Activated T-helper 2 cell treated with anti-CD3 and anti-CD28 coated beads, Interferon-gamma antibody, Interleukin-2, Interleukin-4, amounts not matched to agents 10 μg/mL and 5 μg/mL and 100 μg/mL, durations not matched to agents 14 hours and 24 hours and 36 hours (primary cell): ENCODE results near the gene C6orf163. TPM values are rescaled to one million over a fixed set of nuclear protein-coding genes. Genes with fewer than 3 reads are reported as not detected.

ENCODE experiments used
- DNase-seq: peaks from one replicate; pipeline ENCODE4 v3.0.0; 2021; ENCODE audit warnings: low spot score
- H3K27ac Mint-ChIP-seq: one replicate; pipeline ENCODE4 v1.8.0; 2021; ENCODE audit warnings: mixed read lengths
- H3K27me3 Mint-ChIP-seq: one replicate; pipeline ENCODE4 v1.8.0; 2021; ENCODE audit warnings: low read depth, mixed read lengths
- H3K36me3 Mint-ChIP-seq: one replicate; pipeline ENCODE4 v1.8.0; 2021; ENCODE audit warnings: low read depth, mixed read lengths
- H3K4me1 Mint-ChIP-seq: one replicate; pipeline ENCODE4 v1.8.0; 2021; ENCODE audit warnings: low read depth, mixed read lengths
- H3K4me3 Mint-ChIP-seq: one replicate; pipeline ENCODE4 v1.8.0; 2021; ENCODE audit warnings: low read depth, mild to moderate bottlenecking, moderate library complexity, mixed read lengths
- H3K9me3 Mint-ChIP-seq: one replicate; pipeline ENCODE4 v1.8.0; 2021; ENCODE audit warnings: mixed read lengths
- intact Hi-C: fragments of 100-400 bp; cut with micrococcal nuclease; formaldehyde crosslinking; loops from one replicate; pipeline ENCODE4 v1.15.1; 2023
- total RNA-seq: library from RNA; stranded (reverse); gene quantifications from 2 replicates; pipeline ENCODE4 v1.2.3, GENCODE V29; 2022

Gene C6orf163
- total RNA-seq, 1 donor from 2014 or later = 1.1 TPM

DNA sequence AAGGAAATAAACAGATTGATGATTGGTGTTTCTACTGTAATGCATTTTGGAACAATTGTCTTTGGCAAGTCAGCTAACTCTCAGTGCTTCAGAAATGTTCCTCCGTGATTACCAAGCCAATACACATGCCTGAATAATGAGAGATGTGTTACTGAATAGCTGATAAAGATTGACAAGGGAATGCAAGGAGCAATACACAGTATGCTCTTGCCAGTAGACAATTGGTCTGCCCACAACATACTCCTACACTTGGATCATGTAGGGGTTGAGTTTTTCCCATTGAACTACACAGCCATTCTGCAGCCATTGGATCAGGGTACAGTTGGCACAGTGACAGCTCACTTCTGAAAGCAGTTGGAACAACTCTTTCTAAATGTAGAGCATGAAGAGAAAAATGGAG, 9.9 kb upstream of the C6orf163 start:
- intact Hi-C loops = no loop called here
- H3K27ac Mint-ChIP-seq = no peak overlapping the region
- DNase-seq = no peak

GRCh38 chr6:87336367-87336766, 8.2 kb upstream of the C6orf163 start:
- H3K27ac Mint-ChIP-seq = no peak overlapping the region
- intact Hi-C loops = no loop called here
- H3K27me3 Mint-ChIP-seq = no peaks in the 10 kb centered on the region
- H3K4me1 Mint-ChIP-seq = peaks cover 16% of the 10 kb centered on the region
- no peaks in the 10 kb centered on the region for H3K9me3 Mint-ChIP-seq
- no peak overlapping the region for H3K4me3 Mint-ChIP-seq
- H3K36me3 Mint-ChIP-seq = peaks cover 10% of the 10 kb centered on the region
- DNase-seq = no peak

More for the DNA sequence above, 9.9 kb upstream of the C6orf163 start:
- H3K4me3 Mint-ChIP-seq = no peak overlapping the region
- peaks cover 10% of the 10 kb centered on the region for H3K36me3 Mint-ChIP-seq
- no peaks in the 10 kb centered on the region for H3K9me3 Mint-ChIP-seq
- H3K27me3 Mint-ChIP-seq = no peaks in the 10 kb centered on the region
- H3K4me1 Mint-ChIP-seq = peaks cover 16% of the 10 kb centered on the region

GRCh38 chr6:87340230-87340629, 4.4 kb upstream of the C6orf163 start:
- intact Hi-C loops = no loop called here
- no peaks in the 10 kb centered on the region for H3K27me3 Mint-ChIP-seq

GRCh38 chr6:87341158-87341557, 3.5 kb upstream of the C6orf163 start:
- Mint-ChIP-seq H3K36me3 (no peaks in the 10 kb centered on the region), H3K4me3 (no peak overlapping the region), H3K27ac (no peak overlapping the region), H3K27me3 (no peaks in the 10 kb centered on the region), H3K9me3 (no peaks in the 10 kb centered on the region), H3K4me1 (no peaks in the 10 kb centered on the region)
- no peak for DNase-seq
- intact Hi-C loops = no loop called here

More at GRCh38 chr6:87340230-87340629, 4.4 kb upstream of the C6orf163 start:
- no peaks in the 10 kb centered on the region for H3K36me3 Mint-ChIP-seq
- H3K27ac Mint-ChIP-seq = no peak overlapping the region
- no peak overlapping the region for H3K4me3 Mint-ChIP-seq
- no peaks in the 10 kb centered on the region for H3K4me1 Mint-ChIP-seq
- DNase-seq = no peak
- no peaks in the 10 kb centered on the region for H3K9me3 Mint-ChIP-seq

- H3K4me1 Mint-ChIP-seq = no peaks in the 10 kb centered on the region
- no peak for DNase-seq
Measured at GRCh38 chr6:87341899-87342298, 2.7 kb upstream of the C6orf163 start.

DNA sequence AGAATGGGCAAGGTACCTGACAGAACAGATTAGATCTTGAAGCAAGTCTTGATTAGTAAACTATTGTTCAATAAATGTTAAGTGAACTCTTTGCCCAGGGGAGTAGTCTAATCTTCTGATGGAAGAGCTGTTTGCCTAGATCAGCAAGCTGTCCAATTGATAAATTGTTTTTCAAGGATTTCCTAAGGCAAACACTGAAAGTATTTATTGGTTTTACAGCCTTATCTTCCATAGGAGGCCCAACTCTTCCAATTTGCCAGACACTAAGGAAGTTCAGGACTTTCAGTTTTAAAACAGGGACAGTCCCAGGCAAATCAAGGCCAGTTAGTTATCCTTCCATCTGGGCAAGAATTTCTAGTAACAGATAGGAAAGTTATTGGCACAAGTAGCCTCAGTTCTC, 1.8 kb upstream of the C6orf163 start:
- H3K36me3 Mint-ChIP-seq = no peaks in the 10 kb centered on the region
- DNase-seq = no peak
- no peaks in the 10 kb centered on the region for H3K9me3 Mint-ChIP-seq
- no peaks in the 10 kb centered on the region for H3K27me3 Mint-ChIP-seq
- no peaks in the 10 kb centered on the region for H3K4me1 Mint-ChIP-seq
- H3K27ac Mint-ChIP-seq = no peak overlapping the region
- no peak overlapping the region for H3K4me3 Mint-ChIP-seq
- intact Hi-C loops = no loop called here

More at GRCh38 chr6:87341899-87342298, 2.7 kb upstream of the C6orf163 start:
- no peak overlapping the region for H3K27ac Mint-ChIP-seq
- intact Hi-C loops = no loop called here
- H3K9me3 Mint-ChIP-seq = no peaks in the 10 kb centered on the region
- H3K27me3 Mint-ChIP-seq = no peaks in the 10 kb centered on the region
- no peaks in the 10 kb centered on the region for H3K36me3 Mint-ChIP-seq
- H3K4me3 Mint-ChIP-seq = no peak overlapping the region

DNA sequence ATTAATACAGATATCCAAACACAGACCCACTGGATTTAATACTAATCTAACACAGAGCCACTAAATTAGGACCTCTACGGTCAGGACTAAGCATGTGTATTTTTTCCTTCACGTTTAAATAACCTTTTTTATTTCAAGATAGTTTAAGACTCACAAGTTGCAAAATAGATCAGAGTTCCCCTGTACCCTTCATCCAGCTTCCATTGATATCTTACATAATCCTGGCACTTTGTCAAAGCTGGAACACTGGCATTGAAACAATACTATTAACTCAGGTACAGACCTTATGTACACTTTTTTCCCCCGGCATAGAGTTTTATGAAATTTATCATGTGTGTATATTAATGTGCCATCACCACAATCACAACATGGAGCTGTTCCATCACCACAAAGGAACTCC, 2.1 kb downstream of the C6orf163 start:
- H3K27ac Mint-ChIP-seq = no peak overlapping the region
- DNase-seq = no peak
- H3K9me3 Mint-ChIP-seq = no peaks in the 10 kb centered on the region
- H3K27me3 Mint-ChIP-seq = no peaks in the 10 kb centered on the region
- no peak overlapping the region for H3K4me3 Mint-ChIP-seq
- no peaks in the 10 kb centered on the region for H3K36me3 Mint-ChIP-seq
- intact Hi-C loops = no loop called here
- H3K4me1 Mint-ChIP-seq = no peaks in the 10 kb centered on the region

GRCh38 chr6:87349896-87350295, 5.3 kb downstream of the C6orf163 start:
- H3K27ac Mint-ChIP-seq = no peak overlapping the region
- no peaks in the 10 kb centered on the region for H3K27me3 Mint-ChIP-seq
- H3K9me3 Mint-ChIP-seq = no peaks in the 10 kb centered on the region

DNA sequence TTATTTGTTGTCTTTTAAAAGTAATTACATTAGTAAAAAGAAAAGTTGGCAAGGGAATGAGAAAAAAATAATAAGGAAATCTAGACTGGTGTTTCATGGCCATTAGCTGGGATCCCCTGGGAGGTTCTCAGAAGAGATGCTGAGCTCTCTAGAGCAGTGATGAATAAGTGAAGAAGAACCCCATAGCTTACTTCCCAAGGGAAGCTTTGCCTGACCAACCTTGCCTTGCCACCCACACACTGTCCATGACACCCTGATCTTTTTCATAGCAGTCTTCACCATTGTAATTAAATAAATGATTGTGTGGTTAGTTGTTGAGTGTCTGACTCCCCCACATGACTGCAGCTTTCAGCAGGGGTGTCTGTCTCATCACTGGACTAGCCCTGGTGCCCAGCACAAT, 5.9 kb downstream of the C6orf163 start:
- H3K27me3 Mint-ChIP-seq = no peaks in the 10 kb centered on the region
- H3K9me3 Mint-ChIP-seq = no peaks in the 10 kb centered on the region
- H3K4me3 Mint-ChIP-seq = no peak overlapping the region
- H3K4me1 Mint-ChIP-seq = no peaks in the 10 kb centered on the region
- intact Hi-C loops = no loop called here
- no peak for DNase-seq
- H3K36me3 Mint-ChIP-seq = no peaks in the 10 kb centered on the region
- no peak overlapping the region for H3K27ac Mint-ChIP-seq

More at GRCh38 chr6:87349896-87350295, 5.3 kb downstream of the C6orf163 start:
- intact Hi-C loops = no loop called here
- no peak for DNase-seq
- Mint-ChIP-seq H3K4me3 (no peak overlapping the region), H3K4me1 (no peaks in the 10 kb centered on the region), H3K36me3 (no peaks in the 10 kb centered on the region)

- no peak overlapping the region for H3K4me3 Mint-ChIP-seq
- H3K27me3 Mint-ChIP-seq = no peaks in the 10 kb centered on the region
- no peak for DNase-seq
- intact Hi-C loops = no loop called here
- no peaks in the 10 kb centered on the region for H3K36me3 Mint-ChIP-seq
- no peak overlapping the region for H3K27ac Mint-ChIP-seq
- no peaks in the 10 kb centered on the region for H3K4me1 Mint-ChIP-seq
- H3K9me3 Mint-ChIP-seq = no peaks in the 10 kb centered on the region
Measured at GRCh38 chr6:87351583-87351982, 7.0 kb downstream of the C6orf163 start.

DNA sequence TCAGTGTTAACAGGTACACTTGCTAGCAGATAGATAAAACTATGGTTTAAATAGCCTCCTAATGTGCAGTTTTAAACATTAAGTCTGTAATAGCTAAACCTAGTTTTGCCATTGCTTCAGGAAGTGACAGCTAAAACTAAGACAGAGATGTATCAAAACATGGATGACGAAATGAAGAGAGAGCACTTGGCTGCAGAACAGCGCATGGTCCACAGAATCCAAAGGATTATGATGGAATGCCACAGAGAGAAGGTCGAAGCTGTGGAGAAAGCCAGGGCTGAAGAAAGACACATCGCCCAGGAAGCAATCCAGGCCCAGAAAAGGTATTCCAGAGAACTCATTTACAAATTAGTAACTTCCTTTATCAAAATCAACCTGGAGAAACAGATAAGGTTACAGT, 11.6 kb downstream of the C6orf163 start:
- intact Hi-C loops = no loop called here

GRCh38 chr6:87357479-87358196, 13.0 kb downstream of the C6orf163 start:
- intact Hi-C loops = no loop called here
- Mint-ChIP-seq H3K4me1 (no peaks in the 10 kb centered on the region), H3K9me3 (no peaks in the 10 kb centered on the region), H3K27ac (no peak overlapping the region), H3K4me3 (no peak overlapping the region), H3K36me3 (no peaks in the 10 kb centered on the region), H3K27me3 (no peaks in the 10 kb centered on the region)
- DNase-seq = no peak

More for the DNA sequence above, 11.6 kb downstream of the C6orf163 start:
- H3K27ac Mint-ChIP-seq = no peak overlapping the region
- H3K9me3 Mint-ChIP-seq = no peaks in the 10 kb centered on the region
- DNase-seq = no peak
- H3K4me3 Mint-ChIP-seq = no peak overlapping the region
- H3K4me1 Mint-ChIP-seq = no peaks in the 10 kb centered on the region
- no peaks in the 10 kb centered on the region for H3K27me3 Mint-ChIP-seq
- no peaks in the 10 kb centered on the region for H3K36me3 Mint-ChIP-seq

DNA sequence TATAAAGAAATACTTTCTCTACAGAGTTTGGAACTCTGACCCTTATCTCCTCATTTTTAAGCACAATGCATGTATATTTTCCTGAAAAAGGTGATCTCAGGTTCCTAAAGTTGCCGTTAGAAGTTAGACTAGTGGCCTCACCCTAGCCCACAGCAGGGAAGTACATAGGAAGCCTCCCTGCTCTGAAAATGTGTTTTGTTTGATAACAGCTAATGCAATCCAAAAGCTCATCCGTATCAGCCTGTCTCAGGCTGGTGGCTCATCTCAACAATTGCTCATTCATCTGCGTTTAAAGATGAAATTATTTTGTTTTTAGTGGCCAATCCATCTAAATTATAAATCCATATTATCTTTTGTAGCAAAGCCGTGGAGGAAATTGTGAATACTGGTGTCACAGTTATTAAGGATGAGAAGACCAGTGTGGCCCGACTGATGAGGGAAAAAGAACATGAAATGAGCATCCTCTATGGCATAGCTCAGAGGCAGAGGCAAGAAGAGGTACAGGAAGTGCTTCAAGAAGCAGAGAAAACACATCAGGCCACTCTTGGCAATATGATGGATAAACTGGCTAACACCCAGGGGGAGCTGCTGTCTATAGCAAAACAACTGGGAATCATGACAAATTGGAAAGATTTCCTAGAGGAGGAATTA, 20.1 kb downstream of the C6orf163 start:
- intact Hi-C loops = no loop called here
- no peak overlapping the region for H3K27ac Mint-ChIP-seq
- no peak for DNase-seq
- no peaks in the 10 kb centered on the region for H3K36me3 Mint-ChIP-seq
- no peak overlapping the region for H3K4me3 Mint-ChIP-seq
- H3K27me3 Mint-ChIP-seq = no peaks in the 10 kb centered on the region
- H3K4me1 Mint-ChIP-seq = no peaks in the 10 kb centered on the region
- H3K9me3 Mint-ChIP-seq = no peaks in the 10 kb centered on the region
